Activated naive CD8-positive, alpha-beta T cell treated with anti-CD3 and anti-CD28 coated beads, Interleukin-2, amount 50 U/mL, for 24 hours (primary cell): ENCODE data around the gene ZNF462.

ENCODE experiments used
- ATAC-seq: fragments of 150-1000 bp; cut with Tn5 transposase; one replicate; pipeline ENCODE4 v1.10.0; 2021
- DNase-seq: peaks from one replicate; pipeline ENCODE4 v3.0.0; 2021
- H3K27ac Mint-ChIP-seq: one replicate; pipeline ENCODE4 v1.8.0; 2021; ENCODE audit warnings: mild to moderate bottlenecking, mixed read lengths
- H3K27me3 Mint-ChIP-seq: one replicate; pipeline ENCODE4 v1.8.0; 2021; ENCODE audit warnings: mixed read lengths
- H3K36me3 Mint-ChIP-seq: one replicate; pipeline ENCODE4 v1.8.0; 2021; ENCODE audit warnings: low read depth, mixed read lengths
- H3K4me1 Mint-ChIP-seq: one replicate; pipeline ENCODE4 v1.8.0; 2021; ENCODE audit warnings: mixed read lengths
- H3K4me3 Mint-ChIP-seq: one replicate; pipeline ENCODE4 v1.8.0; 2021; ENCODE audit warnings: mild to moderate bottlenecking, moderate library complexity, mixed read lengths
- H3K9me3 Mint-ChIP-seq: one replicate; pipeline ENCODE4 v1.8.0; 2021; ENCODE audit warnings: mixed read lengths

Gene ZNF462

DNA sequence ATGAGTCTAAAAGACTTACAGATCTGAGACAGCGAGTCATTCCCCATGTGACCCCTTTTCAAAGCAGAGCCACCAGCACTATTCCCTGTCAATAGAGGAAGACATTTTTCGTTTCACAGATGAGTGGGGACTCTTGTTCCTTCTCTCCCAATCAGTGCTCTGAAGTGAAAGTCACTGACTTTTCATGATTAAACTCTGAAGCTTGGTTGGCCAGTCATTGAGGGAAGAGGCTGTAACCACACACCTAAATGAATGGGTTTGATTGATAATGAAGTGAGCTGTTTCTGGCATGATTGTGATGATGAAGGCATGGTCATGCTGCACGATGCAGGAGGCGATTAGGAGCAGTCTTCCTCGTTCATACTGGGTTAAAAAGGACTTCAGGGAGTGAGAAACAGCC, 171.9 kb downstream of the ZNF462 start:
- no peaks in the 10 kb centered on the region for H3K4me1 Mint-ChIP-seq
- H3K36me3 Mint-ChIP-seq, result no peaks in the 10 kb centered on the region
- peaks cover 6% of the 10 kb centered on the region for H3K27me3 Mint-ChIP-seq
- ATAC-seq, result peak; percentile 15
- H3K27ac Mint-ChIP-seq, result no peak overlapping the region
- H3K9me3 Mint-ChIP-seq, result peaks cover 5% of the 10 kb centered on the region
- H3K4me3 Mint-ChIP-seq, result no peak overlapping the region
- no peak for DNase-seq

DNA sequence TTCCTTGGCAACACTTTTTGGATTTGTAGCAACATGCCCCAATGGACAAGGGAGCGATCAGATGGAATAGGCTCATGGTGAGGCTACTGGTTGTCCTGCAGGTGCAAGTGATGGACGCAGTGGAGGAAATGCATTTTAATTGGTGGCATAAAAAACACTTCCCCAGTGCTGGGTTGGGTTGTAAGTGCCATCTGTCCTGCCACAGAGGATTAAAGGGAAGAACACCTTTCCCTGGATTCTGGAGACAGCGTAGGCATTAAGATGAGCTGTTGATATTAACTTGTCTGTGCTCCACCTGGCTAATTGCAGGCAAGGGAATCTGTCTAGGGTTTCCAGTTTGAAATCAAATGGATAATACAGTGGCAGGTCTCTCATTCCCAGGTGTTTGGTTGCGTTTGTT, 173.4 kb downstream of the ZNF462 start:
- Mint-ChIP-seq H3K36me3 (no peaks in the 10 kb centered on the region), H3K27me3 (peaks cover 10% of the 10 kb centered on the region), H3K4me3 (no peak overlapping the region), H3K4me1 (no peaks in the 10 kb centered on the region), H3K9me3 (peaks cover 5% of the 10 kb centered on the region), H3K27ac (no peak overlapping the region)
- no peak for ATAC-seq
- no peak for DNase-seq

DNA sequence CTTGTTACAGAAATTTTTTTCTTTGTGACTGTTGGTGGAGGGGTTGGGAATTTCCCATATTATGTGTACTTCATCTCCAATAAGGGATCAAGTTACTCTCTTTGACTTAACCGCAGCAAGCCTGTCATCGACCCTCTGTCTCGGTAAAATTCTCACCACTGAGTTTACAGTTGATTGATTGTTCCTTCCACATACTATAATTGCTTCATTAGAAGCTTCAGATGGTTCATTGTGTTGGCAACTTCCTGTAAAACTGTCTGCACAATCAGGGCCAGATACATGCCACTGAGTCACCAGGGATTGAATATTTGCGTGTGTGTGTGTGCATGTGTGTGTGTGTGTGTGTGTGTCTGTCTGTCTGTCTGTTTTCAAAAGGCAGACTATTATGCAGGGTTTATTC, 176.6 kb downstream of the ZNF462 start:
- H3K36me3 Mint-ChIP-seq, result no peaks in the 10 kb centered on the region
- no peak for DNase-seq
- ATAC-seq, result no peak
- peaks cover 4% of the 10 kb centered on the region for H3K27me3 Mint-ChIP-seq
- H3K4me1 Mint-ChIP-seq, result no peaks in the 10 kb centered on the region
- no peak overlapping the region for H3K4me3 Mint-ChIP-seq
- H3K9me3 Mint-ChIP-seq, result no peaks in the 10 kb centered on the region
- H3K27ac Mint-ChIP-seq, result no peak overlapping the region

DNA sequence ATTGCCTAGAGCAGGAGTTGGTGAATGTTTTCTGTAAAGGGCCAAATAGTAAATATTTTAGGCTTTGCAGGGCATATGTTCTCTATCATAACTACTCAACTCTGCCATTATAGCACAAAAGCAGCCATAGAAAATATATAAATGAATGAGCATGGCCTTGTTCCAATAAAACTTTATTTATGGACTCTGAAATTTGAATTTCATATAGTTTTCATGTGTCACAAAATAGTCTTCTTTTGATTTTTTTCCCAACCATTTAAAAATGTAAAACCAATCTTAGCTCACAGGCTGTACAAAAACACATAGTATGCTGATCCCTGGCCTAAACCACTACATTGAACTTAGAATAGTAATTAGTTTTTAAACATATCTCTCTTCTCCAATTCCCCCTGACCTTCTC, 179.6 kb downstream of the ZNF462 start:
- DNase-seq, result no peak
- Mint-ChIP-seq H3K4me3 (no peak overlapping the region), H3K36me3 (no peaks in the 10 kb centered on the region)

DNA sequence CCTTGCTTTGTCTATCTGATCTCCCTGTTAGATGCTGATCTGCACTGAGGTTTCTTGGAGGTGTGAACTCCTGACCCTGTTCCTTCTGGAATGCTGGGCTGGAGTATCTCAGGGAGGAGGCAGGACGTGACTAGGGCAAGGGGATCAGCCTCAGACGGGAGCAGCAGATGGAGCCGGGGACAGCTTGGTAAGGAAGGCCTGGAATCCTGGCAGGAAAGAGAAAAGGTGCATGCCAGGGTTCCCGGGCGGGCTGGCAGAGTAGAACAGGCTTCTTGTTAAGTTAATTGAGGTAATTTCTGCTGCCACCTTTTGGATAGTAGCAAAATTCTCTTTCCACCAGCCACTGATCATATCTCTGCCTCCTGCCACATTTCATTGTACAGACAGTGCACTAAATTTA, 180.9 kb downstream of the ZNF462 start:
- no peak overlapping the region for H3K4me3 Mint-ChIP-seq
- no peak overlapping the region for H3K27ac Mint-ChIP-seq
- no peak for ATAC-seq
- H3K36me3 Mint-ChIP-seq, result no peaks in the 10 kb centered on the region
- H3K9me3 Mint-ChIP-seq, result no peaks in the 10 kb centered on the region
- H3K27me3 Mint-ChIP-seq, result peaks cover 4% of the 10 kb centered on the region
- DNase-seq, result no peak
- H3K4me1 Mint-ChIP-seq, result no peaks in the 10 kb centered on the region

More for the DNA sequence above, 179.6 kb downstream of the ZNF462 start:
- no peak for ATAC-seq
- Mint-ChIP-seq H3K27me3 (peaks cover 4% of the 10 kb centered on the region), H3K9me3 (no peaks in the 10 kb centered on the region), H3K4me1 (no peaks in the 10 kb centered on the region), H3K27ac (no peak overlapping the region)

DNA sequence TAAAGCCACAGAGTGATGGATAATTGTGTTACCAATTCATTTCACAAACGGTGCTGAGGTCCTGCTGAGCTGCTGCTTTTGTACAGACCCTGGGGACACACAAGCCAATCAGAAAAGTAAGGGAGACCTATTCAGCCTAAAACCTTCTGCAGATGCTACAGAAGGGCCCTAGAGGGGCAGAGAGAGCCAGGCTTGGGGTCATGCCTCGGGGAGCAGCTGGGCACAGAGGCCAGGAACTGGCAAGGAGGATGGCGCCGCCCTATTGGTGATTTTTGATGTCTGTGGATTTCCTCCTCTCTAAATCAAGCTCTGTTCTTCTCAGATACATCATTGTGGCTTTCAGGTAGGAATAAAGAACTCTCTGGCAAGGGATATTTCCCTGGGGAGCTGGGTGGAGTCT, 181.9 kb downstream of the ZNF462 start:
- ATAC-seq (no peak), DNase-seq (peak; percentile 10)
- Mint-ChIP-seq H3K27me3 (peaks cover 4% of the 10 kb centered on the region), H3K4me3 (no peak overlapping the region), H3K4me1 (no peaks in the 10 kb centered on the region), H3K36me3 (no peaks in the 10 kb centered on the region), H3K9me3 (no peaks in the 10 kb centered on the region), H3K27ac (no peak overlapping the region)

DNA sequence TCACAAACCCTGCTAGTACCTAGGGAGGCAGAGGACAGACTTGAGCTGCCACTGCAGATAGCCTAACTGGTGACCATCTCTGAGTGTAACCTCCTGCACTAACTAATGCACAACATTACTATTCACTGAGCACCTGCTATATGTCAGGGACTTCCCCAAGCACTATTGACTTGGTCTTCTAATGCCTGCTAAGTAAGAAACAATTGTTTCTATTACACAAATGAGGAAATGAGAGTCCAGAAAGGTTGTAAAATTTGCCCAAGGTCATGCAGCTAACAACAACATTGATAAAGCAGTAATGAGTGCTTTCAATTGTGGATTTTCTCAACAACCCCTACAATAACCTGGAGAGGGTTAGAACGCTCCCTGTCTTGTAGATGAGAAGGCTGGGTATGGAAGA, 183.7 kb downstream of the ZNF462 start:
- Mint-ChIP-seq H3K9me3 (no peaks in the 10 kb centered on the region), H3K4me1 (no peaks in the 10 kb centered on the region), H3K27me3 (no peaks in the 10 kb centered on the region), H3K36me3 (no peaks in the 10 kb centered on the region), H3K4me3 (no peak overlapping the region), H3K27ac (no peak overlapping the region)
- ATAC-seq, result no peak
- no peak for DNase-seq

DNA sequence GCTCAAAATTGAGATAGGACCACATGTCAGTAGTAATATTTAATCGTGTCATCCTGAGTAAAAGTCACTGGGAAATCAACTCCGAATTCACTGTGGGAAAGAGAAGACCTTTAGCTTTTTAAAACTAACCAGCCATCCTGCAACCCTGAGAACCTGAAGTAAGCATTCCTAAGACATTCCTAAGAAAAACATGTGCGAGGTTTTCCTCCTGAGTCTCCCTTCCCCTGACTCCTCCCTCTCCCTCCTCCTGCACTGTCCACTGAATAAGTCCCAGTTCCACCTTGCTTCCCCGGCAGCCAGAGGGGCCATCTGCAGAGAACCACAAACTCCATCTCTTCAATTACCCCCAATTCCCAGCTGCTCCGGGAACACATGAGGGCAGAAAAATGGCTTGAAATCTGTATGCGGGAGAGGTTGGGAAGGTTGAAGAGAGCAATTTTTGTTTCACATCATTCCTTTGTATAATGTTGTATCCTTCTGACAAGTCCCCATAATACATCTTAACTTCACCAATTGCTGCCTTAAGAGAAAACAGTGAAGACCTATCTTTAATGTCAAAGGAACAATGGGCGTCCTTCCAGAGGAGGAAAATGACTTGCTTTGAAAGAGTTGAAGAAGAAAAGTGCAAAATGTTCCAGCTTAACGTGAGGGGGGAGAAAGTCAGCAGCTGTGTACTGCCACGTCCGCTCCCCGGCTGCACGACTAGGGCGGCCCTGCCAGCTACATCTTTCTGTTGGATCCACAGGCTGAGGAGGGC, 186.3 kb downstream of the ZNF462 start:
- DNase-seq (no peak), ATAC-seq (no peak)
- Mint-ChIP-seq H3K4me1 (no peaks in the 10 kb centered on the region), H3K4me3 (no peak overlapping the region), H3K36me3 (no peaks in the 10 kb centered on the region), H3K9me3 (no peaks in the 10 kb centered on the region), H3K27ac (no peak overlapping the region), H3K27me3 (no peaks in the 10 kb centered on the region)

DNA sequence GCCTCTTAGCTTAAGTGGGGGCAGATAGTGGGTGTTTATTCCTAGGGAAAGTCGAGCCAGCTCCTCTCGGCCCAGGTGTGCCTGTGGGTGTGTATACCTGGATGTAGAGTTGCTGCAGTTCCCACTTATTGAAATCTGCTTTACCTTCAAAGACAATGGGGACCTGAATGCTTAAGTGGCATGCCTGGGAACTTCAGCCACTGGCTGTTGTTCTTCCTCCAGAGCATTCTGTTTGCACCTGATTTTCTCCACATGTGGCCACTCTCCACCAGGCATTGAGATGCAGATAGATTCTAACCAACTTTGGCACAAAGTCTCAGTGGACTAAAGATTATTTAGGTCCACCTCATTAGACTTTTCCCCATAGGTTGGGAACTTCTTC, 186.8 kb downstream of the ZNF462 start:
- no peak for ATAC-seq
- Mint-ChIP-seq H3K4me1 (no peaks in the 10 kb centered on the region), H3K27me3 (no peaks in the 10 kb centered on the region), H3K9me3 (no peaks in the 10 kb centered on the region), H3K36me3 (no peaks in the 10 kb centered on the region), H3K27ac (no peak overlapping the region), H3K4me3 (no peak overlapping the region)
- no peak for DNase-seq

DNA sequence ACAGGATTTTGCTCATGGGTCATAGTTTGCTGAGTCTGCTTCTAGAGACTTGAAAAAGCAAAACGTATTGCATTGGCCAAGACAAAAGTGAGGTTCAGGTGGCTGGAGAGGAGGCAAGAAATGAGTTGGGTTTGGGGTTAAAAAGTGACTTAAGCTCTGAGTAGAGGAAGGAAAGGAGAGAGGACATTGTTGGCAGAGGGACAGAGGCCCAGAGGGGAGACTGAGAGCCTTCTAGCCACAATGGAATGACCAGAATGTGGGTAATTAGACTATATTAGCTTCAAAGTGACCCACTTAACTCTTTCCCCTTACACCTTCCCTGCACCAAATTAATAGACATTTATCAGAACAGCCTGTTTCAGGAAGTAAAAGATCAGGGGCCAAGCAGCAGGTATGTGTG, 188.4 kb downstream of the ZNF462 start:
- H3K27me3 Mint-ChIP-seq, result no peaks in the 10 kb centered on the region
- no peak overlapping the region for H3K27ac Mint-ChIP-seq
- H3K36me3 Mint-ChIP-seq, result no peaks in the 10 kb centered on the region
- no peaks in the 10 kb centered on the region for H3K9me3 Mint-ChIP-seq
- ATAC-seq (no peak), DNase-seq (no peak)
- no peak overlapping the region for H3K4me3 Mint-ChIP-seq
- no peaks in the 10 kb centered on the region for H3K4me1 Mint-ChIP-seq

DNA sequence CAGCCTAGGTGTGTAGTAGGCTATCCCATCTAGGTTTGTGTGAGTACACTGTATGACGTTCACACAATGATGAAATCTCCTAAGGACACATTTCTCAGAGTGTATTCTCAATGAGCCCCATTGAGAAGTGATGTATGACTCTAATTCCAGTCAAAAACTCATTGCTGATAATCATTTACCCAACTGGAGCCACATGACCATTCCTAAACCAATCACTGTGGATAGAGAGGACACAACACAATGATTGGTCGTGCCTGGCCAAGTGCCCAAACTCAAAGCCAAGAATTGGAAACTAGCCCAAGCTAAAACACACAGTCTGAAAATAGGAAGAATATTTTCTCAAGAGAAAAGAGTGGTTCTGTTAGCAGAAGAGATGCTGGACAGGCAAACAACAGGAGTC, 191.2 kb downstream of the ZNF462 start:
- Mint-ChIP-seq H3K4me3 (no peak overlapping the region), H3K36me3 (no peaks in the 10 kb centered on the region), H3K4me1 (no peaks in the 10 kb centered on the region), H3K27me3 (no peaks in the 10 kb centered on the region), H3K27ac (no peak overlapping the region), H3K9me3 (no peaks in the 10 kb centered on the region)
- ATAC-seq (no peak), DNase-seq (no peak)

DNA sequence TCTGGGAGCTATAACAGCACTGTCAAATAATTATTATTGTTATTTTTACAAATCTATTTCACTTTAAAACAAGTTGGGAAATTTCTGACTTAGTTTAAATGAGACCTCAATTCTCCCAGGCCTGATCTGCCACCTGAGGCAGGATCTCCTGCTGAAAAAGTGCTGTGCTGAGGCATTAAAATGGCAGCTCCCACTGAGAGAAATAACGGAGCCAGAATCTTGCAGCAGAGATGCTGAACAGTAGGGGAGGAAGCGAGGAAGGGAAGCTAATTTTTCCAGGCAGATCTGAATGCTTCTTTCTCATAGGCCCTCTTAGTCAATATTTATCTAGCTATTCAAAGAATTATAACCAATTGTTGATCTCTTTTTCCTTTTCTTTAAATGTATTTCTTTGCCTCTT, 196.3 kb downstream of the ZNF462 start:
- no peak for DNase-seq
- no peak for ATAC-seq
- Mint-ChIP-seq H3K27me3 (no peaks in the 10 kb centered on the region), H3K4me3 (no peak overlapping the region), H3K9me3 (no peaks in the 10 kb centered on the region), H3K36me3 (no peaks in the 10 kb centered on the region), H3K4me1 (no peaks in the 10 kb centered on the region), H3K27ac (no peak overlapping the region)

DNA sequence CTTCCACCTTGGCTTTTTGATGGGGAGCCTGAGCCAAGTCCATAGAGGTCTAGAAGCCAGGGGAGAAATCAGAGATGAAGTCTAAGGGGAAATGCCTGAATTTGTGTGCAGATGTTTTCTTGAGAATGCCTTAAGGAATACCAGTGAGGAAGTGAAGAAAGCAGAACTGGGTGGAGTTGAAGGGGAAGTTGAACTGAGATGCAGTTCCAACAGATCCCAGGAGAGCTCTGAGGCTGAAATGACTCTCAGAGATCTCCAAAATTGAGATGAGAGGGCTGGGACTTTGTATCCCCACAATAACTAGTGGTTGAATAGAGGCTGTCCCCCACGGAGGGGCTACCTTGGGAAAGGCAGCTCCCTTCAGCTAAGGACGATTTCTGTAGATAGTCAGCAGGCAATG, 197.1 kb downstream of the ZNF462 start:
- ATAC-seq, result no peak
- Mint-ChIP-seq H3K27ac (no peak overlapping the region), H3K36me3 (no peaks in the 10 kb centered on the region), H3K4me3 (no peak overlapping the region), H3K4me1 (no peaks in the 10 kb centered on the region), H3K27me3 (no peaks in the 10 kb centered on the region), H3K9me3 (no peaks in the 10 kb centered on the region)
- no peak for DNase-seq
